ENCODE measurements around the gene TUBA3E. TPM values are rescaled to one million over a fixed set of nuclear protein-coding genes. Genes with fewer than 3 reads are reported as not detected.

Gene TUBA3E
- total and polyA plus RNA-seq, 9 of the 15 experiments (the other 6 are each of a cell fraction or from before 2014, with no cell fraction given) = 0.09 to 0.30 (median 0.13) TPM; not detected in 3

GRCh38 chr2:130156624-130157004 lies 41.6 kb downstream of the TUBA3E start (continued):
- TF ChIP-seq ZFP36 (IDR thresholded peaks at IDR 0.05; ENCODE audit: low read depth, low read length, partially characterized antibody) (peak; percentile 81), ZNF274 (IDR thresholded peaks at IDR 0.05; ENCODE audit: borderline replicate concordance, low read depth, low read length) (no peak), SIN3B (IDR thresholded peaks at IDR 0.05; ENCODE audit: low read depth) (no peak), TFAM (CRISPR knock-in tag; conservative IDR thresholded peaks at IDR 0.05) (no peak), NR4A1 (CRISPR knock-in tag; IDR thresholded peaks at IDR 0.05) (no peak), NR4A1 (tag; IDR thresholded peaks at IDR 0.05) (no peak), ZNF639 (CRISPR knock-in tag; conservative IDR thresholded peaks at IDR 0.05 in 1 of 2, IDR thresholded peaks at IDR 0.05 in 1 of 2) (no peak), PHF8 (IDR thresholded peaks at IDR 0.05; ENCODE audit: borderline replicate concordance, low read length) (no peak), SMAD1 (IDR thresholded peaks at IDR 0.05; ENCODE audit: low read depth, low read length, partially characterized antibody) (no peak), OTX1 (CRISPR knock-in tag; IDR thresholded peaks at IDR 0.05) (no peak), TAF7 (tag; IDR thresholded peaks at IDR 0.05) (no peak), TRIM24 (IDR thresholded peaks at IDR 0.05) (no peak), PBX2 (CRISPR knock-in tag; IDR thresholded peaks at IDR 0.05; ENCODE audit: low read depth) (no peak), PBX2 (tag; conservative IDR thresholded peaks at IDR 0.05; ENCODE audit: low read depth) (no peak), ZNF232 (CRISPR knock-in tag; IDR thresholded peaks at IDR 0.05) (no peak), ZBED1 (IDR thresholded peaks at IDR 0.05) (no peak), POLR2A (conservative IDR thresholded peaks at IDR 0.05) (no peak), BRCA1 (IDR thresholded peaks at IDR 0.05) (no peak), BRCA1 (CRISPR knock-in tag; IDR thresholded peaks at IDR 0.05) (no peak), ARID1B (IDR thresholded peaks at IDR 0.05) (no peak), MAFG (tag; conservative IDR thresholded peaks at IDR 0.05) (peak; percentile 26; the same call in 1 of the 2 replicates)
- TF ChIP-seq, protein P1, sequence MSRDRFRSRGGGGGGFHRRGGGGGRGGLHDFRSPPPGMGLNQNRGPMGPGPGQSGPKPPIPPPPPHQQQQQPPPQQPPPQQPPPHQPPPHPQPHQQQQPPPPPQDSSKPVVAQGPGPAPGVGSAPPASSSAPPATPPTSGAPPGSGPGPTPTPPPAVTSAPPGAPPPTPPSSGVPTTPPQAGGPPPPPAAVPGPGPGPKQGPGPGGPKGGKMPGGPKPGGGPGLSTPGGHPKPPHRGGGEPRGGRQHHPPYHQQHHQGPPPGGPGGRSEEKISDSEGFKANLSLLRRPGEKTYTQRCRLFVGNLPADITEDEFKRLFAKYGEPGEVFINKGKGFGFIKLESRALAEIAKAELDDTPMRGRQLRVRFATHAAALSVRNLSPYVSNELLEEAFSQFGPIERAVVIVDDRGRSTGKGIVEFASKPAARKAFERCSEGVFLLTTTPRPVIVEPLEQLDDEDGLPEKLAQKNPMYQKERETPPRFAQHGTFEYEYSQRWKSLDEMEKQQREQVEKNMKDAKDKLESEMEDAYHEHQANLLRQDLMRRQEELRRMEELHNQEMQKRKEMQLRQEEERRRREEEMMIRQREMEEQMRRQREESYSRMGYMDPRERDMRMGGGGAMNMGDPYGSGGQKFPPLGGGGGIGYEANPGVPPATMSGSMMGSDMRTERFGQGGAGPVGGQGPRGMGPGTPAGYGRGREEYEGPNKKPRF (IDR thresholded peaks at IDR 0.05; ENCODE audit: low read depth, low read length) = no peak

Data from K562 (cell line).